K562 (cell line): ENCODE results near the gene MAPKAPK2. TPM values are rescaled to one million over a fixed set of nuclear protein-coding genes. Genes with fewer than 3 reads are reported as not detected.

Experiments
- ARID1B ChIP-seq: fragments of 450-650 bp; IDR thresholded peaks from 2 replicates; pipeline ENCODE4 v1.6.1; 2016; ENCODE audit warnings: antibody characterized with exemption, mild to moderate bottlenecking, inconsistent platforms
- ATF7 ChIP-seq: fragments of 450-650 bp; IDR thresholded peaks from 2 replicates; pipeline ENCODE4 v1.7.1; 2014; ENCODE audit warnings: mild to moderate bottlenecking, moderate library complexity
- CHD1 ChIP-seq: fragments of 200-600 bp; sonication (generic); IDR thresholded peaks from one replicate; pipeline ENCODE4 v1.6.1; 2012; ENCODE audit warnings: mild to moderate bottlenecking, moderate library complexity, low read length, inconsistent platforms
- E2F8 ChIP-seq: fragments of 450-650 bp; IDR thresholded peaks from 2 replicates; pipeline ENCODE4 v1.7.1; 2018; ENCODE audit warnings: mild to moderate bottlenecking, low read depth; ENCODE audit not compliant: partially characterized antibody
- FOS ChIP-seq: IDR thresholded peaks from 3 replicates; pipeline ENCODE4 v1.6.1; 2011; ENCODE audit not compliant: insufficient read length; ENCODE audit errors: extremely low read depth
- FOXA3 ChIP-seq, 2 experiments: fragments of 450-650 bp in 1 of 2; sonication (generic) in 1 of 2; formaldehyde crosslinking; IDR thresholded peaks in 1 of 2; conservative IDR thresholded peaks in 1 of 2; 2 replicates each; pipeline versions ENCODE4 v1.4.0 to v1.8.0; 2020 to 2022; ENCODE audit warnings: mild to moderate bottlenecking in 2 of 2, missing genetic modification reagents in 1 of 2
- FOXP1 ChIP-seq: sonication (generic); formaldehyde crosslinking; IDR thresholded peaks from 2 replicates; pipeline ENCODE4 v1.8.0; 2022; ENCODE audit warnings: mild to moderate bottlenecking, missing genetic modification reagents
- HCFC1 ChIP-seq: IDR thresholded peaks from 2 replicates; pipeline ENCODE4 v1.6.1; 2012; ENCODE audit warnings: low read depth, low read length, improper control_type of control experiment
- MCM2 ChIP-seq: fragments of 450-650 bp; IDR thresholded peaks from 2 replicates; pipeline ENCODE4 v1.6.1; 2017; ENCODE audit warnings: low read depth, mild to moderate bottlenecking
- MTA1 ChIP-seq: fragments of 450-650 bp; IDR thresholded peaks from 2 replicates; pipeline ENCODE4 v1.6.1; 2017; ENCODE audit warnings: borderline replicate concordance
- NFE2 ChIP-seq: IDR thresholded peaks from 2 replicates; pipeline ENCODE4 v1.6.1; 2014; ENCODE audit warnings: antibody characterized with exemption, low read depth
- NUFIP1 ChIP-seq: fragments of 450-650 bp; IDR thresholded peaks from 2 replicates; pipeline ENCODE4 v1.6.1; 2018; ENCODE audit not compliant: partially characterized antibody
- REST ChIP-seq, 2 experiments: fragments of 450-650 bp; formaldehyde crosslinking in 1 of 2; IDR thresholded peaks; 2 replicates each; pipeline versions ENCODE4 v1.4.0 to v1.6.1; 2014 to 2020; ENCODE audit warnings: mild to moderate bottlenecking in 2 of 2, borderline replicate concordance in 1 of 2, low read depth in 1 of 2
- SMARCA5 ChIP-seq: fragments of 450-650 bp; IDR thresholded peaks from 2 replicates; pipeline ENCODE4 v1.6.1; 2016
- TCF15 ChIP-seq: fragments of 250-450 bp; sonication (Bioruptor Pico); IDR thresholded peaks from 2 replicates; pipeline ENCODE4 v1.8.0; 2022; ENCODE audit warnings: moderate library complexity, mild to moderate bottlenecking, inconsistent platforms
- TEAD4 ChIP-seq, 2 experiments: sonication (generic) in 1 of 2; formaldehyde crosslinking in 1 of 2; IDR thresholded peaks; 2 replicates each; pipeline versions ENCODE4 v1.6.1 to v1.8.0; 2012 to 2022; ENCODE audit warnings: borderline replicate concordance in 1 of 2, inconsistent platforms in 1 of 2, low read length in 1 of 2, mild to moderate bottlenecking in 1 of 2, missing genetic modification reagents in 1 of 2
- U2AF1 ChIP-seq: fragments of 200-400 bp; formaldehyde crosslinking; optimal IDR thresholded peaks from 2 replicates; pipeline ENCODE3; 2017; ENCODE audit warnings: mild to moderate bottlenecking, low read depth, low read length, moderate library complexity
- ZKSCAN3 ChIP-seq: fragments of 250-450 bp; sonication (Bioruptor Pico); IDR thresholded peaks from 2 replicates; pipeline ENCODE4 v1.4.0; 2020
- ZNF780A ChIP-seq: fragments of 250-450 bp; sonication (Bioruptor Pico); IDR thresholded peaks from 2 replicates; pipeline ENCODE4 v1.5.0; 2021; ENCODE audit warnings: mild to moderate bottlenecking
- polyA plus RNA-seq, 8 experiments: library from polyadenylated mRNA; depleted of rRNA in 4 of 8; stranded (reverse) in 5 of 8; unstranded in 3 of 8; fragments of >200 nt; fragmentation: Nextera tagmentation in 2 of 8; fragmentation: Illumina TruSeq in 1 of 8; extraction: Ambion mirVana in 2 of 8; extraction: Trizol in 1 of 8; gene quantifications; 2 replicates each; pipeline versions ENCODE4 v1.2.1 to v1.2.3, GENCODE V29; 2011 to 2014; ENCODE audit warnings: inconsistent platforms in 1 of 8, missing spikeins in 1 of 8
- total RNA-seq, 7 experiments: library from RNA; depleted of rRNA in 6 of 7; stranded (reverse); fragments of >200 nt in 6 of 7; fragmentation: Illumina TruSeq in 2 of 7; extraction: Trizol in 2 of 7; gene quantifications; 2 replicates each; pipeline versions ENCODE4 v1.2.1 to v1.2.3, GENCODE V29; 2011 to 2021; ENCODE audit warnings: low replicate concordance in 1 of 7

The MAPKAPK2 gene
- total and polyA plus RNA-seq, 9 of the 15 experiments (the other 6 are each of a cell fraction or from before 2014, with no cell fraction given) = 0.63 to 94.2 (median 52.1) TPM

GRCh38 chr1:206752481-206752880, 67.8 kb downstream of the MAPKAPK2 start (continued):
- TF ChIP-seq ARID1B = no peak; the same call in 1 of the 2 replicates
- no peak for TF ChIP-seq TCF15
- TF ChIP-seq MTA1 = no peak; the same call in 1 of the 2 replicates
- no peak for TF ChIP-seq REST (IDR thresholded peaks at IDR 0.05; ENCODE audit: borderline replicate concordance)
- TF ChIP-seq REST (CRISPR knock-in tag; IDR thresholded peaks at IDR 0.05; ENCODE audit: low read depth) = no peak
- TF ChIP-seq NUFIP1 = no peak
- TF ChIP-seq CHD1 = no peak
- TF ChIP-seq ATF7 = no peak
- no peak for TF ChIP-seq TEAD4 (IDR thresholded peaks at IDR 0.05; ENCODE audit: low read length)
- no peak for TF ChIP-seq TEAD4 (CRISPR knock-in tag; IDR thresholded peaks at IDR 0.05; ENCODE audit: borderline replicate concordance)
- TF ChIP-seq ZNF780A (CRISPR knock-in tag) = no peak
- TF ChIP-seq ZKSCAN3 (CRISPR knock-in tag) = no peak
- no peak for TF ChIP-seq E2F8
- TF ChIP-seq U2AF1 = no peak
- TF ChIP-seq MCM2 = no peak
- TF ChIP-seq SMARCA5 = no peak
- no peak for TF ChIP-seq HCFC1
- no peak for TF ChIP-seq NFE2
- TF ChIP-seq FOS = no peak
- TF ChIP-seq FOXA3 (CRISPR knock-in tag; conservative IDR thresholded peaks at IDR 0.05 in 1 of 2, IDR thresholded peaks at IDR 0.05 in 1 of 2) = no peak
- no peak for TF ChIP-seq FOXP1
